Vagina (tissue), 2 donors: ENCODE results near the gene BICC1.

ENCODE experiments used
- POLR2A ChIP-seq, 2 donors: fragments of 450-650 bp; IDR thresholded peaks; one replicate each; pipeline ENCODE4 v1.6.1; 2017; ENCODE audit warnings: antibody characterized with exemption in 2 of 2, mild to moderate bottlenecking in 2 of 2, moderate library complexity in 2 of 2
- TF ChIP-seq, protein P1 (sequence below), 3 experiments: fragments of 450-650 bp in 2 of 3; fragments of 200-600 bp in 1 of 3; sonication (generic) in 1 of 3; IDR thresholded peaks; one replicate each; pipeline ENCODE4 v1.5.1; 2017 to 2019; ENCODE audit warnings: antibody characterized with exemption in 3 of 3, mild to moderate bottlenecking in 2 of 3, moderate library complexity in 2 of 3

DNA sequence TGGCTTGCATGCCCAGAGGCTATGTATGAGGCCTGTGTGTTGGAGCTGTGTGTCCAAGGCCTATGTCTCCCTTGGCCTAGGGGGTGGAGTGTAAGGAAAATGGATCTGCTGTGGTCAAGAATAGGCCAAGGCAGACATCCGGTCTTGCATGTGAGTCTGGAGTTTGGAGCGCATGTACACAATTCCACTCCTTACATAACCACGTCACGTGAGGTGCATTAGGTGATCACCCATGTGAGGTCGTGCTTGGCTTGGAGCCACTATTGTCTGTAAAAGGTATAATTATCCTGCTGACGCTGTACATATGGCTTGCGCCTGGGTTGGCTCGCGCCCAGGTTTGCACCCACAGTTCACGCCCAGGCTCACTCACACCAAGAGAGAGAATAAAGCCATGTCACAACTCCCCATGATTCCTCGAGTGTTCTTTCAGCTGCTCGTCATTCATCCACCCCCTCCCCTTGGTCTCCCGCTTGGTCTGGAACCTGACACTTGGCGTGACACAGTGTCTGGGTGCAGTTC is 105.5 kb downstream of the BICC1 start:
- TF ChIP-seq, protein P1, sequence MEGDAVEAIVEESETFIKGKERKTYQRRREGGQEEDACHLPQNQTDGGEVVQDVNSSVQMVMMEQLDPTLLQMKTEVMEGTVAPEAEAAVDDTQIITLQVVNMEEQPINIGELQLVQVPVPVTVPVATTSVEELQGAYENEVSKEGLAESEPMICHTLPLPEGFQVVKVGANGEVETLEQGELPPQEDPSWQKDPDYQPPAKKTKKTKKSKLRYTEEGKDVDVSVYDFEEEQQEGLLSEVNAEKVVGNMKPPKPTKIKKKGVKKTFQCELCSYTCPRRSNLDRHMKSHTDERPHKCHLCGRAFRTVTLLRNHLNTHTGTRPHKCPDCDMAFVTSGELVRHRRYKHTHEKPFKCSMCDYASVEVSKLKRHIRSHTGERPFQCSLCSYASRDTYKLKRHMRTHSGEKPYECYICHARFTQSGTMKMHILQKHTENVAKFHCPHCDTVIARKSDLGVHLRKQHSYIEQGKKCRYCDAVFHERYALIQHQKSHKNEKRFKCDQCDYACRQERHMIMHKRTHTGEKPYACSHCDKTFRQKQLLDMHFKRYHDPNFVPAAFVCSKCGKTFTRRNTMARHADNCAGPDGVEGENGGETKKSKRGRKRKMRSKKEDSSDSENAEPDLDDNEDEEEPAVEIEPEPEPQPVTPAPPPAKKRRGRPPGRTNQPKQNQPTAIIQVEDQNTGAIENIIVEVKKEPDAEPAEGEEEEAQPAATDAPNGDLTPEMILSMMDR (IDR thresholded peaks at IDR 0.05): no peak
- TF ChIP-seq POLR2A (IDR thresholded peaks at IDR 0.05): no peak
